Measurements from ENCODE around the gene AGBL5. TPM values are rescaled to one million over a fixed set of nuclear protein-coding genes. Genes with fewer than 3 reads are reported as not detected.

Gene AGBL5
- total RNA-seq, 2 experiments from 2014 or later = 12.2 to 16.4 TPM

DNA sequence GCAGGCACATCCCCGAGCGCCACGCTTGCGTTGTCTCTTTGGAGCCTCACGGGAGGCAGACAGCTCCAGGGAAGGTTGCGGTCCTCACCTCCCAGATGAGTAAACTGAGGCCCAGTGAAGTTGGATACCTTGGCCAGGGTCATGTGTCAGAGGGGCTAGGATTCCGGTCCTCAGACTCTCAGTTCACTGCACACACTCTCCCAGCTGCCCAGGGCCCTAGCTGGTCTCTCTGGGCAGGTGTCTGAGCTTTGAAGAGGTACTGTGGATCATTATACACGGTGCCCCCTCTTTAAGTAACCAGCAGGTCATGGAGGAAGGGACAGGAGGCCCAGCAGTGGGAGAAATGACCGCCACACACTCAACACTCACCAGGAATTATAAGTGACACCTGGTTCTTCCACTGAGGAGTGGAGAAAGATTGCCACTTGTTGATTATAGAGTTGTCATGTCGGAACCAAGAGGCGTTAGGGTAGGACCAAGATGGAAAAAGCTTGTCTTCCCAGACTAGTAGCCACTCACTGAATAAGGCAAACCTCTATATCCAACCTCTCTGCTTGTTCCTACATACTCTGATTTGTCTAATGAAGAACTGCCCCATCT lies 18.1 kb upstream of the AGBL5 start:
- POLR2A ChIA-PET = interaction anchor here (1.0 to 3.9 kb wide), 9 partner anchors 11 to 101 kb away, joined by 3 to 23 read pairs (median 3); partner anchors contain the start of genes AGBL5, OST4 and PREB
- Mint-ChIP-seq H3K4me3 (peak overlapping the region; percentile 94), H3K36me3 (ENCODE audit: low read depth) (peaks cover 40% of the 10 kb centered on the region), H3K27me3 (no peaks in the 10 kb centered on the region), H3K27ac (peak overlapping the region; percentile 88), H3K4me1 (ENCODE audit: low read depth) (peaks cover 31% of the 10 kb centered on the region), H3K9me3 (no peaks in the 10 kb centered on the region)
- intact Hi-C loops (cut with micrococcal nuclease) = no loop called here
- DNase-seq (no peak), ATAC-seq (no peak)
- TF ChIP-seq, protein P1, sequence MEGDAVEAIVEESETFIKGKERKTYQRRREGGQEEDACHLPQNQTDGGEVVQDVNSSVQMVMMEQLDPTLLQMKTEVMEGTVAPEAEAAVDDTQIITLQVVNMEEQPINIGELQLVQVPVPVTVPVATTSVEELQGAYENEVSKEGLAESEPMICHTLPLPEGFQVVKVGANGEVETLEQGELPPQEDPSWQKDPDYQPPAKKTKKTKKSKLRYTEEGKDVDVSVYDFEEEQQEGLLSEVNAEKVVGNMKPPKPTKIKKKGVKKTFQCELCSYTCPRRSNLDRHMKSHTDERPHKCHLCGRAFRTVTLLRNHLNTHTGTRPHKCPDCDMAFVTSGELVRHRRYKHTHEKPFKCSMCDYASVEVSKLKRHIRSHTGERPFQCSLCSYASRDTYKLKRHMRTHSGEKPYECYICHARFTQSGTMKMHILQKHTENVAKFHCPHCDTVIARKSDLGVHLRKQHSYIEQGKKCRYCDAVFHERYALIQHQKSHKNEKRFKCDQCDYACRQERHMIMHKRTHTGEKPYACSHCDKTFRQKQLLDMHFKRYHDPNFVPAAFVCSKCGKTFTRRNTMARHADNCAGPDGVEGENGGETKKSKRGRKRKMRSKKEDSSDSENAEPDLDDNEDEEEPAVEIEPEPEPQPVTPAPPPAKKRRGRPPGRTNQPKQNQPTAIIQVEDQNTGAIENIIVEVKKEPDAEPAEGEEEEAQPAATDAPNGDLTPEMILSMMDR (IDR thresholded peaks at IDR 0.05) = no peak
- CTCF ChIA-PET = interaction anchor here (0.8 to 2.2 kb wide), 5 partner anchors 17 to 246 kb away, joined by 3 to 8 read pairs (median 5); partner anchors contain the start of gene AGBL5

DNA sequence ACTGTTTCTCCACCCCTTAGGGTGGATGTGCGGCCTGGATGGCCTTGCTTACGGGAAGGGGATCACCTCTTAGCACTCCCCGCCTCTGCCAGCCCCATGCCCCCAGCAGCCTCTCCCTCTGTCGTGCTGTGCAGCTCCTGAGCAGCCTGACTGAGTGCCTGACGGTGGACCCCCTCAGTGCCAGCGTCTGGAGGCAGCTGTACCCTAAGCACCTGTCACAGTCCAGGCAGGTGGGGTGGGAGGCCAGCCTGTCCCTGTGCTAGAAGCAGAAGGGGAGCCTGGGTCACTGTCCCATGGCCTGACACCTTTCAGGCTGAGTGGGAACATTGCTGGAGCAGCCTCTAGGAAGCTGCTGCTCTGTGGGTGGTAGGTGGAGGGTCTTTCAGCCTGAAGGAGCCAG lies 13.5 kb upstream of the AGBL5 start:
- Mint-ChIP-seq H3K4me3 (no peak overlapping the region), H3K27ac (no peak overlapping the region), H3K9me3 (no peaks in the 10 kb centered on the region), H3K27me3 (no peaks in the 10 kb centered on the region), H3K4me1 (ENCODE audit: low read depth) (peaks cover 15% of the 10 kb centered on the region), H3K36me3 (ENCODE audit: low read depth) (peaks cover 47% of the 10 kb centered on the region)
- intact Hi-C loops (cut with micrococcal nuclease) = no loop called here
- ChIA-PET CTCF (interaction anchor here (1.1 to 1.5 kb wide), 3 partner anchors 12 to 79 kb away, joined by 3 to 7 read pairs (median 5); partner anchors contain the start of gene OST4), POLR2A (no interaction called here)
- TF ChIP-seq, protein P1 (IDR thresholded peaks at IDR 0.05) = no peak
- no peak for ATAC-seq
- no peak for DNase-seq

DNA sequence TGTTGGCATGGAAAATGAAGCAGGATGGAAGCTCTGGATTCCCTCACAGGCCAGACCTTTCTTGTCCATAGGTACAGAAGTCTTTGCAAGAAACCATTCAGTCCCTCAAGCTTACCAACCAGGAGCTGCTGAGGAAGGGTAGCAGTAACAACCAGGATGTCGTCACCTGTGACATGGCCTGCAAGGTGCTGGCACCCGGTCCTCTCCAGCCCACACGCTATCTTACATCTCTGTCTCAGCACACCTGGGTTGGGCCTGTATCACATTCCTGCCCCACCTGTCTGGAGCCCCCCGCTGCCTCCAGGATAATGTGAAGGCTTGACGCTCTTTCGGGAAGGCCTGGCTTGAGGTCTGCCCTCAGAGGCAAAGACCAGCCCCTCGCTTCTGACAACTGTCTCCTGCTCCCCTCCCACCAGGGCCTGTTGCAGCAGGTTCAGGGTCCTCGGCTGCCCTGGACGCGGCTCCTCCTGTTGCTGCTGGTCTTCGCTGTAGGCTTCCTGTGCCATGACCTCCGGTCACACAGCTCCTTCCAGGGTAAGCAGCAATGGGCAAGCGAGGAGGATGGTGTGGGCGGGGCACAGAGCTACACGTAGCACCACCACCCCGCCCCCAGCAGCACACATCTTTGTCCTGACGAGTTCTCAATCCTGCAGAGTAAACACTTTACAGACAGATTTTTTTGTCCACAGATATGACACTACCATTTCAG lies 12.7 kb upstream of the AGBL5 start:
- DNase-seq (no peak), ATAC-seq (no peak)
- Mint-ChIP-seq H3K27ac (no peak overlapping the region), H3K4me1 (ENCODE audit: low read depth) (peaks cover 10% of the 10 kb centered on the region), H3K4me3 (no peak overlapping the region), H3K27me3 (no peaks in the 10 kb centered on the region), H3K9me3 (no peaks in the 10 kb centered on the region), H3K36me3 (ENCODE audit: low read depth) (peaks cover 42% of the 10 kb centered on the region)
- TF ChIP-seq, protein P1 (IDR thresholded peaks at IDR 0.05) = no peak
- intact Hi-C loops (cut with micrococcal nuclease) = no loop called here
- CTCF ChIA-PET = interaction anchor here (1.5 to 1.9 kb wide), 2 partner anchors 11 to 22 kb away, joined by 5 to 7 read pairs; no protein-coding TSS in a partner anchor
- POLR2A ChIA-PET = interaction anchor here (1.2 to 3.4 kb wide), 3 partner anchors 12 to 21 kb away, joined by 3 to 26 read pairs (median 4); partner anchors contain the start of gene AGBL5

DNA sequence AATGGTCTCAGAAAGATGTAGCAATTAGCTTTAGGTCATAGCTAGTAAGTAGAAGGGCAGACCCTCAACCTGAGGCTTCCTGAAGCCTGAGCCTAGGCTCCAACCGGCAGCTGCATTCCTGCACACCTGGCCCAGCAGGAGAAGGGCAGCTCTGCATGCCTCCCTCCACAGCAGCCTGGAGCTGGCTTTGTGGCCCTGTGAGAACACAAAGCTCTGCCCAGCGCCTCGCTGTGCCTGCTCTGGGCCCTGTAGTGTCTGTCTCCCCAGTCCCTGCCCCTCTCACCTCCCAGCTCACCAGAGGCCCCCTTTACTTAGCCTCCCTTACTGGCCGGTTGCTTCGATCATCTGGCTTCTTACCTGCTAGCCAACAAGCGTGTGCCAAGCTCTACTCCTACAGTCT lies 12.0 kb upstream of the AGBL5 start:
- peaks cover 5% of the 10 kb centered on the region for H3K4me1 Mint-ChIP-seq (ENCODE audit: low read depth)
- no peak overlapping the region for H3K27ac Mint-ChIP-seq
- DNase-seq = no peak
- POLR2A ChIA-PET = interaction anchor here (1.2 to 3.4 kb wide), 4 partner anchors 11 to 80 kb away, joined by 3 to 26 read pairs (median 4); partner anchors contain the start of gene AGBL5
- peaks cover 37% of the 10 kb centered on the region for H3K36me3 Mint-ChIP-seq (ENCODE audit: low read depth)
- H3K4me3 Mint-ChIP-seq = no peak overlapping the region
- H3K27me3 Mint-ChIP-seq = no peaks in the 10 kb centered on the region
- CTCF ChIA-PET = interaction anchor here (0.6 to 1.9 kb wide), 3 partner anchors 10 to 264 kb away, joined by 3 to 5 read pairs (median 3); no protein-coding TSS in a partner anchor
- TF ChIP-seq, protein P1 (IDR thresholded peaks at IDR 0.05) = no peak
- no peaks in the 10 kb centered on the region for H3K9me3 Mint-ChIP-seq
- no peak for ATAC-seq
- intact Hi-C loops (cut with micrococcal nuclease) = no loop called here
